H1 (cell line): ENCODE data around the gene URGCP.

Source experiments
- CTCF ChIP-seq, 3 experiments: IDR thresholded peaks; 1 replicate in 2 of 3; 2 replicates in 1 of 3; pipeline versions ENCODE4 v1.5.1 to v1.6.1; 2011; ENCODE audit warnings: low read length in 3 of 3, mild to moderate bottlenecking in 3 of 3, inconsistent platforms in 2 of 3, low read depth in 1 of 3, moderate library complexity in 1 of 3; ENCODE audit not compliant: insufficient read depth in 1 of 3; ENCODE audit errors: control extremely low read depth in 1 of 3
- E2F6 ChIP-seq: IDR thresholded peaks from 2 replicates; pipeline ENCODE4 v1.6.1; 2012; ENCODE audit warnings: inconsistent platforms
- EGR1 ChIP-seq: IDR thresholded peaks from 2 replicates; pipeline ENCODE4 v1.6.1; 2011; ENCODE audit warnings: low read depth, low read length, borderline replicate concordance
- KDM5A ChIP-seq: fragments of 200-600 bp; IDR thresholded peaks from 2 replicates; pipeline ENCODE4 v1.7.1; 2012; ENCODE audit warnings: mild to moderate bottlenecking, low read length, inconsistent platforms, mixed read lengths
- RFX5 ChIP-seq: IDR thresholded peaks from 2 replicates; pipeline ENCODE4 v1.6.1; 2011; ENCODE audit warnings: low read depth, low read length, improper control_type of control experiment, borderline replicate concordance
- SP2 ChIP-seq: IDR thresholded peaks from 2 replicates; pipeline ENCODE4 v1.6.1; 2012; ENCODE audit warnings: mild to moderate bottlenecking, low read length, inconsistent platforms
- TBP ChIP-seq: IDR thresholded peaks from 2 replicates; pipeline ENCODE4 v1.6.1; 2011; ENCODE audit warnings: low read depth, low read length, improper control_type of control experiment
- USF2 ChIP-seq: IDR thresholded peaks from 2 replicates; pipeline ENCODE4 v1.6.1; 2011; ENCODE audit warnings: low read length, improper control_type of control experiment
- ZNF274 ChIP-seq: IDR thresholded peaks from 2 replicates; pipeline ENCODE4 v1.7.0; 2012; ENCODE audit warnings: low read length, borderline replicate concordance; ENCODE audit errors: extremely low read depth

- TF ChIP-seq CTCF (IDR thresholded peaks at IDR 0.05; ENCODE audit: control extremely low read depth in 1 of 3, insufficient read depth in 1 of 3, low read depth in 1 of 3, low read length in 3 of 3) (no peak), USF2 (no peak), RFX5 (no peak), ZNF274 (no peak), KDM5A (no peak), SP2 (no peak), E2F6 (no peak), TBP (no peak), EGR1 (no peak)
These were observed 62.1 kb downstream of the URGCP start for GRCh38 chr7:43844257-43844656.
